ENCODE results near the gene ACTN4.

DNA sequence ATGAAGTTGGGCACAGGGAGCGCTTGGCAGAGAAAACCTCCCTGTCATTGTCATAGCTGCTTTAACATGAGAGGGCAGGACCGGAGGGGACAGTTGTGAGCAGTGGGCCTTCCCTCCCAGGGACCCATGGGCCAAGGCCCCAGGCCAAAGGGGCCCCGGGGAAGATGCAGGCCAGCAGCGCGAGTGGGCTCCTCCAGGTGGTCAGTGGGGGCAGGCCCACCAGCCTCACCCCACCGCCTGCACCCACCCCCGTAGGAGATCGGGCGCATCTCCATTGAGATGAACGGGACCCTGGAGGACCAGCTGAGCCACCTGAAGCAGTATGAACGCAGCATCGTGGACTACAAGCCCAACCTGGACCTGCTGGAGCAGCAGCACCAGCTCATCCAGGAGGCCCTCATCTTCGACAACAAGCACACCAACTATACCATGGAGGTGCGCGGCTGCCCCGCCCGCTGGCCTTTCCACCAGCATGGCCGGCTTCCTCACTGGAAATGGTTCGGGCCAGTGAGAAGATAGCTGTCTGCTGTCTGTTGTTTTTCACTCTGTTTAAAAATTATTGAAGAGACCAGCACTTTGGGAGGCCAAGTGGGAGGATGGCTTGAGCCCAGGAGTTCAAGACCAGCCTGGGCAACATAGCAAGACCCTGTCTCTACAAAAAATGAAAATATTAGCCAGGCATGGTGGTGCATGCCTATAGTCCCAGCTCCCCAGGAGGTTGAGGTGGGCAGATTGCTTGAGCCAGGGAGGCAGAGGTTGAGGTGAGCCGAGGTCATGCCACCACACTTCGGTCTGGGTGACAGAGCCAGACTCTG lies 78.2 kb downstream of the ACTN4 start:
- no peak for TF ChIP-seq EZH2 (IDR thresholded peaks at IDR 0.05; ENCODE audit: borderline replicate concordance, low read depth, low read length, severe bottlenecking)
- no peak for TF ChIP-seq CTCF (IDR thresholded peaks at IDR 0.05; ENCODE audit: borderline replicate concordance, extremely low read depth, low read length, poor library complexity, severe bottlenecking)

Measured in DND-41 (cell line).